DOHH2 (cell line): ENCODE measurements around the gene ARHGEF9.

Experiments
- EZH2phosphoT487 ChIP-seq: fragments of 200-600 bp; sonication (generic); IDR thresholded peaks from 2 replicates; pipeline ENCODE4 v1.6.1; 2017; ENCODE audit warnings: borderline replicate concordance, mild to moderate bottlenecking, antibody characterized with exemption, low read length, moderate library complexity, mixed read lengths
- TF ChIP-seq, protein P1 (sequence below): fragments of 200-600 bp; sonication (generic); IDR thresholded peaks from one replicate; pipeline ENCODE4 v1.5.1; 2014; ENCODE audit warnings: antibody characterized with exemption, mild to moderate bottlenecking, low read depth, low read length; ENCODE audit not compliant: poor library complexity, severe bottlenecking

DNA sequence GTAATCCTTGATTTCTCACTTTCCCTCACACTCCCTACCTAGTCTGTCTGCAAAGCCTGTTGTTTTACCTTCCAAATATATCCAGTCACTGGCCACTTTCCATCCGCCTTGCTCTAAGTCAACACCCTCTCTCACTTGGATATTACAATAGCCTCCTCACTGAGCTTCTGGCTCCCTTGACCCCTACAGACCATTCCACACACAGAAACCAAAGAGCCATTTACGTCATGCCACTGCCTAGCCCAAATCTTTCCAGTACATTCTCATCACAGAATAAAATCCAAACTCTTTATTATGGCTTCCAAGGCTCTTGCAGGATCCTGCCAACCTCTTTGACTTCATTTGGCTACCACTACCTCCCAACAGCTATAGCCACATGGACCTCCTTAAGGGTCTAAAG, 25.7 kb upstream of the ARHGEF9 start:
- TF ChIP-seq, protein P1, sequence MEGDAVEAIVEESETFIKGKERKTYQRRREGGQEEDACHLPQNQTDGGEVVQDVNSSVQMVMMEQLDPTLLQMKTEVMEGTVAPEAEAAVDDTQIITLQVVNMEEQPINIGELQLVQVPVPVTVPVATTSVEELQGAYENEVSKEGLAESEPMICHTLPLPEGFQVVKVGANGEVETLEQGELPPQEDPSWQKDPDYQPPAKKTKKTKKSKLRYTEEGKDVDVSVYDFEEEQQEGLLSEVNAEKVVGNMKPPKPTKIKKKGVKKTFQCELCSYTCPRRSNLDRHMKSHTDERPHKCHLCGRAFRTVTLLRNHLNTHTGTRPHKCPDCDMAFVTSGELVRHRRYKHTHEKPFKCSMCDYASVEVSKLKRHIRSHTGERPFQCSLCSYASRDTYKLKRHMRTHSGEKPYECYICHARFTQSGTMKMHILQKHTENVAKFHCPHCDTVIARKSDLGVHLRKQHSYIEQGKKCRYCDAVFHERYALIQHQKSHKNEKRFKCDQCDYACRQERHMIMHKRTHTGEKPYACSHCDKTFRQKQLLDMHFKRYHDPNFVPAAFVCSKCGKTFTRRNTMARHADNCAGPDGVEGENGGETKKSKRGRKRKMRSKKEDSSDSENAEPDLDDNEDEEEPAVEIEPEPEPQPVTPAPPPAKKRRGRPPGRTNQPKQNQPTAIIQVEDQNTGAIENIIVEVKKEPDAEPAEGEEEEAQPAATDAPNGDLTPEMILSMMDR: no peak
- no peak for TF ChIP-seq EZH2phosphoT487
